Lower leg skin (tissue), 3 donors: ENCODE data around the gene GSTM4.

Experiments used
- POLR2A ChIP-seq, 2 donors: fragments of 450-650 bp; IDR thresholded peaks; one replicate each; pipeline ENCODE4 v1.6.1; 2016 to 2017; ENCODE audit warnings: antibody characterized with exemption in 2 of 2, mild to moderate bottlenecking in 1 of 2, moderate library complexity in 1 of 2
- TF ChIP-seq, protein P1 (sequence below), 3 donors: fragments of 450-650 bp; IDR thresholded peaks; one replicate each; pipeline ENCODE4 v1.5.1; 2016; ENCODE audit warnings: antibody characterized with exemption in 3 of 3, mild to moderate bottlenecking in 3 of 3, moderate library complexity in 2 of 3

DNA sequence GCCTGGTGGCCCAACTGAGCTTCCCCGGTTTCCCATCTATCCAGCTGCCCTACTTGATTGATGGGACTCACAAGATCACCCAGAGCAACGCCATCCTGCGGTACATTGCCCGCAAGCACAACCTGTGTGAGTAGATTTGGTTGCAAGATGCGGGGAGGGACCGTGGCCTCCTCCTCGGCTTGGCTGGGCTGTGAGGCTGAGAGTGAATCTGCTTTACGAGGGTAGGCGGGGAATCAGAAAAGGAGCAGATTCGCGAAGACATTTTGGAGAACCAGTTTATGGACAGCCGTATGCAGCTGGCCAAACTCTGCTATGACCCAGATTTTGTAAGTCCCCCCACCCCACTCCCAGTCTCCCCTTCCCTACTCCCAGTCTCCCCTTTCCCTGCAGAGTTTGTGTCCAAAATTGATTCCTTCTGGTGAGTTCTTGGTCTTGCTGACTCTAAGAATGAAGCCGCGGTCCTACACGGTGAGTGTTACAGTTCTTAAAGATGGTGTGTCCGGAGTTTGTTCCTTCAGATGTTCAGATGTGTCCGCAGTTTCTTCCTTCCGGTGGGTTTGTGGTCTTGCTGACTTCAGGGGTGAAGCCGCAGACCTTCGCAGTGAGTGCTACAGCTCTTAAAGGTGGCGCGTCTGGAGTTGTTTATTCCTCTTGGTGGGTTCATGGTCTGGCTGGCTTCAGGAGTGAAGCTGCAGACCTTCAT, 13.5 kb downstream of the GSTM4 start:
- TF ChIP-seq, protein P1, sequence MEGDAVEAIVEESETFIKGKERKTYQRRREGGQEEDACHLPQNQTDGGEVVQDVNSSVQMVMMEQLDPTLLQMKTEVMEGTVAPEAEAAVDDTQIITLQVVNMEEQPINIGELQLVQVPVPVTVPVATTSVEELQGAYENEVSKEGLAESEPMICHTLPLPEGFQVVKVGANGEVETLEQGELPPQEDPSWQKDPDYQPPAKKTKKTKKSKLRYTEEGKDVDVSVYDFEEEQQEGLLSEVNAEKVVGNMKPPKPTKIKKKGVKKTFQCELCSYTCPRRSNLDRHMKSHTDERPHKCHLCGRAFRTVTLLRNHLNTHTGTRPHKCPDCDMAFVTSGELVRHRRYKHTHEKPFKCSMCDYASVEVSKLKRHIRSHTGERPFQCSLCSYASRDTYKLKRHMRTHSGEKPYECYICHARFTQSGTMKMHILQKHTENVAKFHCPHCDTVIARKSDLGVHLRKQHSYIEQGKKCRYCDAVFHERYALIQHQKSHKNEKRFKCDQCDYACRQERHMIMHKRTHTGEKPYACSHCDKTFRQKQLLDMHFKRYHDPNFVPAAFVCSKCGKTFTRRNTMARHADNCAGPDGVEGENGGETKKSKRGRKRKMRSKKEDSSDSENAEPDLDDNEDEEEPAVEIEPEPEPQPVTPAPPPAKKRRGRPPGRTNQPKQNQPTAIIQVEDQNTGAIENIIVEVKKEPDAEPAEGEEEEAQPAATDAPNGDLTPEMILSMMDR (IDR thresholded peaks at IDR 0.05) = no peak
- TF ChIP-seq POLR2A (IDR thresholded peaks at IDR 0.05) = no peak
